ENCODE data around the gene SKP2. TPM values are rescaled to one million over a fixed set of nuclear protein-coding genes. Genes with fewer than 3 reads are reported as not detected.

SKP2 gene
- polyA plus RNA-seq, 4 donors: 1.4 to 73.0 (median 7.9) TPM

DNA sequence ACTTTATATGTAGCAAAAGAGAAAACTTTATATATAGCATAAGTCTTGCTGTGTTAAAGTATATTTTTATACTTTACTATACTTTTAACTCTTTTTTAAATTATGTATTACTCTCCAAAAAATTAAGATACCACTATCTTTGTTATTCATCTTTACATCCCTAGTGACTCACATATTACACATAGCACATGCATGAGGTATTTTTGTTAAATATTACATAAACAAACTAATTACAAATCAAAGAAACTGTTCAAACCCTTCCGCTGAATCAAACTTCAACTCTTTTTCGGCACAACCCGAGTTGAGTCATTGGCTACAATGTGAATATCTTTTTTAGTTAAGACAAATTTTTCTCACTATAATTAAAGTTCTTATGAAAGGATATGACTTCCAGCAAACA is 57.8 kb downstream of the SKP2 start:
- no peak overlapping the region for H3K4me3 ChIP-seq (ENCODE audit: low read depth in 1 of 3, low read length in 3 of 3)
- WGBS, 3 donors: 91 to 95% (median 92%) methylated on average over 3 of the region's 3 CpGs
- DNase-seq: no peak
- peaks cover 3 to 7% (median 7%) of the 10 kb centered on the region in 3 donors for H3K36me3 ChIP-seq (ENCODE audit: control insufficient read depth in 3 of 3, insufficient read depth in 2 of 3, low read depth in 1 of 3, low read length in 3 of 3)
- H3K27ac ChIP-seq (ENCODE audit: low read depth in 1 of 3, low read length in 2 of 3): no peak overlapping the region
- no peaks in the 10 kb centered on the region for H3K27me3 ChIP-seq (ENCODE audit: control insufficient read depth in 3 of 3, insufficient read depth in 3 of 3, low read length in 3 of 3)
- no peaks in the 10 kb centered on the region for H3K9me3 ChIP-seq (ENCODE audit: control insufficient read depth in 2 of 2, insufficient read depth in 1 of 2, low read depth in 1 of 2, low read length in 1 of 2)
- FAIRE-seq: no peak
- H3K4me1 ChIP-seq (ENCODE audit: control insufficient read depth in 3 of 3, insufficient read depth in 2 of 3, low read depth in 1 of 3, low read length in 2 of 3): no peaks in the 10 kb centered on the region

DNA sequence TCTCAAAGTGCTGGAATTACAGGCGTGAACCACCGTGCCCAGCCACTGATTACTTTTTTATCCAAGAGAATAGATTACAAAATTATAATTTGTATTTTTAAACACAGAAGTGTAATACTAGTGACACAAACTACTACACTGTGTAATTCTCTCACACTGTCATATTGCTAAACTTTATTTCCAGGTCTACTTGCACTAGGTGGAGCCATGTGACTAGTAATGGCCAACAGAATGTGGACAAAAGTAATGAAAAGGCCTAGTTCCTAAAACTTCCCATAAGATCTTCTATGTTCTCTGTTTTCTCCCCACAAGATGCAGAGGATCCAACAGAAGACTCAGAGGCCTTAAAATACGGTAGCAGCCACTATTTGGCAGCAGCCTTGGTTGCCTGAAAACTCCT is 62.5 kb downstream of the SKP2 start:
- FAIRE-seq (no peak), DNase-seq (no peak)
- H3K27me3 ChIP-seq (ENCODE audit: control insufficient read depth in 3 of 3, insufficient read depth in 3 of 3, low read length in 3 of 3): no peaks in the 10 kb centered on the region
- H3K36me3 ChIP-seq (ENCODE audit: control insufficient read depth in 3 of 3, insufficient read depth in 2 of 3, low read depth in 1 of 3, low read length in 3 of 3): peaks cover 0 to 8% (median 8%) of the 10 kb centered on the region in 3 donors
- H3K9me3 ChIP-seq (ENCODE audit: control insufficient read depth in 2 of 2, insufficient read depth in 1 of 2, low read depth in 1 of 2, low read length in 1 of 2): no peaks in the 10 kb centered on the region
- H3K27ac ChIP-seq (ENCODE audit: low read depth in 1 of 3, low read length in 2 of 3): no peak overlapping the region
- no peak overlapping the region for H3K4me3 ChIP-seq (ENCODE audit: low read depth in 1 of 3, low read length in 3 of 3)
- 89 to 92% (median 89%) methylated on average over 3 of the region's 3 CpGs for WGBS, 3 donors
- H3K4me1 ChIP-seq (ENCODE audit: control insufficient read depth in 3 of 3, insufficient read depth in 2 of 3, low read depth in 1 of 3, low read length in 2 of 3): no peaks in the 10 kb centered on the region

DNA sequence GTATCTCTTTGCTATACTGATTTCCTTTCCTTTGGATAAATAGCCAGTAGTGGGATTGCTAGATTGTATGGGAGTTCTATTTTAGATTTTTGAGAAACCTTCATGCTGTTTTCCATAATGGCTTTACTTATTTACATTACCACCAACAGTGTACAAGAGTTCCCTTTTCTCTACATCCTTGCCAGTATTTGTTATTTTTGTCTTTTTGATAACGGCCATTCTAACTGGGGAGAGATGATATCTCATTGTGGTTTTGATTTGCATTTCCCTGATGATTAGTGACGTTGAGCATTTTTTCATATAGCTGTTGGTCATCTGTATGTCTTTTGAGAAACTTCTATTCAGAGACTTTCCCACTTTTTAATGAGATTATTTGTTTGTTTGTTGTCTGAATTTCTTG is 64.0 kb downstream of the SKP2 start:
- DNase-seq (no peak), FAIRE-seq (no peak)
- Histone ChIP-seq H3K4me1 (ENCODE audit: control insufficient read depth in 3 of 3, insufficient read depth in 2 of 3, low read depth in 1 of 3, low read length in 2 of 3) (no peaks in the 10 kb centered on the region), H3K27ac (ENCODE audit: low read depth in 1 of 3, low read length in 2 of 3) (no peak overlapping the region), H3K4me3 (ENCODE audit: low read depth in 1 of 3, low read length in 3 of 3) (no peak overlapping the region), H3K36me3 (ENCODE audit: control insufficient read depth in 3 of 3, insufficient read depth in 2 of 3, low read depth in 1 of 3, low read length in 3 of 3) (peaks cover 0 to 11% (median 4%) of the 10 kb centered on the region in 3 donors), H3K9me3 (ENCODE audit: control insufficient read depth in 2 of 2, insufficient read depth in 1 of 2, low read depth in 1 of 2, low read length in 1 of 2) (no peaks in the 10 kb centered on the region), H3K27me3 (ENCODE audit: control insufficient read depth in 3 of 3, insufficient read depth in 3 of 3, low read length in 3 of 3) (no peaks in the 10 kb centered on the region)
- 76 to 94% (median 82%) methylated on average over 2 of the region's 2 CpGs for WGBS, 3 donors

DNA sequence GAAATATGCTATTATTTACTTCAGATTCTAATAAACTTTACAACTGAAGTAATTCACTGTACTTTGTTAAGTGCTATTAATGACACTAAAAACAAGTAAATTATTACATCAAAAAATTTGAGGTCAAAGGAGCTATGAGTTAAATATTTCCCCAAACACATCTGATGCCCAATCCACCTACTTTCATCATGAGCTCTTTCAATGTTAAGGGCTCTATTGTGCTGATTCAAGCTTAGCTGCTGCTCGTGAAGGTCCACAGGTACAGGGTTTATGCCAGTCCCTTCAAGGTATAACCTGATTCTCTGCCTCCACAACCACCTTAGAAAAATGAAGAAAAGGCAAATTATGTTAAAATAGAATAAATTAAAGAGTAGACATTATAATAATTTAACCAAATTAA is 65.7 kb downstream of the SKP2 start:
- peak in 1 of 2 donors; percentile 23 for DNase-seq
- H3K36me3 ChIP-seq (ENCODE audit: control insufficient read depth in 3 of 3, insufficient read depth in 2 of 3, low read depth in 1 of 3, low read length in 3 of 3): peaks cover 0 to 10% (median 7%) of the 10 kb centered on the region in 3 donors
- H3K4me3 ChIP-seq (ENCODE audit: low read depth in 1 of 3, low read length in 3 of 3): no peak overlapping the region
- no peak for FAIRE-seq
- no peak overlapping the region for H3K27ac ChIP-seq (ENCODE audit: low read depth in 1 of 3, low read length in 2 of 3)
- H3K4me1 ChIP-seq (ENCODE audit: control insufficient read depth in 3 of 3, insufficient read depth in 2 of 3, low read depth in 1 of 3, low read length in 2 of 3): no peaks in the 10 kb centered on the region
- H3K9me3 ChIP-seq (ENCODE audit: control insufficient read depth in 2 of 2, insufficient read depth in 1 of 2, low read depth in 1 of 2, low read length in 1 of 2): no peaks in the 10 kb centered on the region
- 31 to 79% (median 50%) methylated on average over 1 of the region's 1 CpG for WGBS, 3 donors
- no peaks in the 10 kb centered on the region for H3K27me3 ChIP-seq (ENCODE audit: control insufficient read depth in 3 of 3, insufficient read depth in 3 of 3, low read length in 3 of 3)

DNA sequence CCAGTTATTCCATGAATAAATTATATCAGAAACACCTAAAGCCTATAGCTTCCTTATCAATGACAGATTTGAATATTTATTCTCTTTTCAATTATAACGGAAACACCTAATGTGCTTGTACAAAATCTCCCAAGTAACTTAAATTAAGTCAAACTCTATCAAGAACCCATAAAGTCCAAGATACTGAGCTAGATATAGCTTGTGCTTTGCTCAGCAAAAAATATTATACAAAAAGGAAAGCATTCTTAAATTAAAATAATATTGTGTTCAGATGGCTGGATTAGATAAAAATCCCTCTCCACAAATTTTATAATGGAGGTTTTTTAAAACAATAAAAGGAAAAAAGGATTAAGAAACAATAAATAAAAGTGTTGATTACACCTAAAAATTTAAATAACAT is 66.1 kb downstream of the SKP2 start:
- no peaks in the 10 kb centered on the region for H3K9me3 ChIP-seq (ENCODE audit: control insufficient read depth in 2 of 2, insufficient read depth in 1 of 2, low read depth in 1 of 2, low read length in 1 of 2)
- DNase-seq (no peak), FAIRE-seq (peak; percentile 49)
- H3K27me3 ChIP-seq (ENCODE audit: control insufficient read depth in 3 of 3, insufficient read depth in 3 of 3, low read length in 3 of 3): no peaks in the 10 kb centered on the region
- no peak overlapping the region for H3K4me3 ChIP-seq (ENCODE audit: low read depth in 1 of 3, low read length in 3 of 3)
- WGBS, 3 donors: 88 to 100% (median 90%) methylated on average over 1 of the region's 1 CpG
- no peak overlapping the region for H3K27ac ChIP-seq (ENCODE audit: low read depth in 1 of 3, low read length in 2 of 3)
- H3K4me1 ChIP-seq (ENCODE audit: control insufficient read depth in 3 of 3, insufficient read depth in 2 of 3, low read depth in 1 of 3, low read length in 2 of 3): no peaks in the 10 kb centered on the region
- peaks cover 0 to 10% (median 7%) of the 10 kb centered on the region in 3 donors for H3K36me3 ChIP-seq (ENCODE audit: control insufficient read depth in 3 of 3, insufficient read depth in 2 of 3, low read depth in 1 of 3, low read length in 3 of 3)

DNA sequence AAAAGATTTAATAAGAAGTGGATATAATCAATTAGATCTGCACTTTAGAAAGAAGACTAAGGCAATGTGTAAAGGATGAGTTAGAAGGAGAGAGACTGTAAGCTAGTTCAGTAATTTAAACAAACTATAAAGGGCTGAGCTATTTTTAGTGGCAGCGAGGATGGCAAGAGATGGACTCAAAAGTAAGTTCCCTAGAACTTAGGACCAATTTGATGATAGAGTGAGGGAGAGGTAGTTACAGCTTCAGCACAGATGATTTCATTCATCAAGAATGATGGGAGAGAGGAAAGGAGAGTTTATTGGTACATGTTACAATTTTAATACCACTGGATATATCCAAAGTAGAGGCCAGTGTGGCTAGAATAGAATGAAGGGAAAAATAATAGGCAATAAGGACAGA is 70.7 kb downstream of the SKP2 start:
- Histone ChIP-seq H3K27me3 (ENCODE audit: control insufficient read depth in 3 of 3, insufficient read depth in 3 of 3, low read length in 3 of 3) (no peaks in the 10 kb centered on the region), H3K4me1 (ENCODE audit: control insufficient read depth in 3 of 3, insufficient read depth in 2 of 3, low read depth in 1 of 3, low read length in 2 of 3) (no peaks in the 10 kb centered on the region), H3K36me3 (ENCODE audit: control insufficient read depth in 3 of 3, insufficient read depth in 2 of 3, low read depth in 1 of 3, low read length in 3 of 3) (peaks cover 0 to 16% (median 4%) of the 10 kb centered on the region in 3 donors), H3K4me3 (ENCODE audit: low read depth in 1 of 3, low read length in 3 of 3) (no peak overlapping the region), H3K9me3 (ENCODE audit: control insufficient read depth in 2 of 2, insufficient read depth in 1 of 2, low read depth in 1 of 2, low read length in 1 of 2) (no peaks in the 10 kb centered on the region), H3K27ac (ENCODE audit: low read depth in 1 of 3, low read length in 2 of 3) (no peak overlapping the region)
- no peak for DNase-seq
- no peak for FAIRE-seq
- WGBS, 3 donors: 94 to 98% (median 97%) methylated on average over 1 of the region's 1 CpG

DNA sequence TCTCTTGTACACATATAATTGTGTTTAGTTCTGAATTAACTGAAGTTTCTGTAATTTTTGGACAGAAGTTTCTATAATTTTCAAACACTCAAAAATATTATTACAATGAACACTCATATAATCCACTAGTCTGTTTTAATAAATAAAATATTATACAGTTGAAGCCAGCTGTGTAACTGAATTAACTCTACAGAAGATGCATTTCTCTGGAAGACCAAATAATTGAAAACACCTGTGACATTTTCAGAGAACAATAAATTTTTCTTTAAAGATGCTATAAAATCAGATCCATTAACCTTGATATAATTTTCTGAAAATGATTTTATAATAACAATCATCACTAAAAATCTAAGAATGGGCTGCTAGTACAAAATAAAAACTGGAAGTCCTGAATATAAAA is 75.1 kb downstream of the SKP2 start:
- FAIRE-seq (no peak), DNase-seq (no peak)
- Histone ChIP-seq H3K36me3 (ENCODE audit: control insufficient read depth in 3 of 3, insufficient read depth in 2 of 3, low read depth in 1 of 3, low read length in 3 of 3) (peaks cover 0 to 5% (median 4%) of the 10 kb centered on the region in 3 donors), H3K4me1 (ENCODE audit: control insufficient read depth in 3 of 3, insufficient read depth in 2 of 3, low read depth in 1 of 3, low read length in 2 of 3) (no peaks in the 10 kb centered on the region), H3K4me3 (ENCODE audit: low read depth in 1 of 3, low read length in 3 of 3) (no peak overlapping the region), H3K27ac (ENCODE audit: low read depth in 1 of 3, low read length in 2 of 3) (no peak overlapping the region), H3K9me3 (ENCODE audit: control insufficient read depth in 2 of 2, insufficient read depth in 1 of 2, low read depth in 1 of 2, low read length in 1 of 2) (no peaks in the 10 kb centered on the region), H3K27me3 (ENCODE audit: control insufficient read depth in 3 of 3, insufficient read depth in 3 of 3, low read length in 3 of 3) (no peaks in the 10 kb centered on the region)

DNA sequence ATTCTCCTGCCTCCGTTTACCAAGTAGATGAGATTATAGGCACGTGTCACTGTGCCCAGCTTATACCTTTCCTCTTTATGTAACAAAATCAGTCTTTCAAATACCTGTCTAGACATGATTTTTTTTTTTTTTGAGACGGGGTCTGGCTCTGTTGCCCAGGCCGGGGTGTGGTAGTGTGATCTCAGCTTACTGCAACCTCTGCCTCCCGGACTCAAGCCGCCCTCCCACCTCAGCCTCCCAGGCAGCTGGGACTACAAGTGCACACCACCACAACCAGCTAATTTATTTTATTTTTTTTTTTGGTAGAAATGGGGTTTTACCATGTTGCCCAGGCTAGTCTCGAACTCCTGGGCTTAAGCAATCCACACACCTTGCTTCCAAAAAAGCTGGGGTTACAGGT is 76.6 kb downstream of the SKP2 start:
- Histone ChIP-seq H3K27ac (ENCODE audit: low read depth in 1 of 3, low read length in 2 of 3) (no peak overlapping the region), H3K4me1 (ENCODE audit: control insufficient read depth in 3 of 3, insufficient read depth in 2 of 3, low read depth in 1 of 3, low read length in 2 of 3) (no peaks in the 10 kb centered on the region), H3K9me3 (ENCODE audit: control insufficient read depth in 2 of 2, insufficient read depth in 1 of 2, low read depth in 1 of 2, low read length in 1 of 2) (no peaks in the 10 kb centered on the region), H3K36me3 (ENCODE audit: control insufficient read depth in 3 of 3, insufficient read depth in 2 of 3, low read depth in 1 of 3, low read length in 3 of 3) (peaks cover 0 to 5% (median 0%) of the 10 kb centered on the region in 3 donors), H3K27me3 (ENCODE audit: control insufficient read depth in 3 of 3, insufficient read depth in 3 of 3, low read length in 3 of 3) (no peaks in the 10 kb centered on the region), H3K4me3 (ENCODE audit: low read depth in 1 of 3, low read length in 3 of 3) (no peak overlapping the region)
- WGBS, 3 donors: 94 to 97% (median 95%) methylated on average over 7 of the region's 7 CpGs
- FAIRE-seq: no peak
- no peak for DNase-seq

DNA sequence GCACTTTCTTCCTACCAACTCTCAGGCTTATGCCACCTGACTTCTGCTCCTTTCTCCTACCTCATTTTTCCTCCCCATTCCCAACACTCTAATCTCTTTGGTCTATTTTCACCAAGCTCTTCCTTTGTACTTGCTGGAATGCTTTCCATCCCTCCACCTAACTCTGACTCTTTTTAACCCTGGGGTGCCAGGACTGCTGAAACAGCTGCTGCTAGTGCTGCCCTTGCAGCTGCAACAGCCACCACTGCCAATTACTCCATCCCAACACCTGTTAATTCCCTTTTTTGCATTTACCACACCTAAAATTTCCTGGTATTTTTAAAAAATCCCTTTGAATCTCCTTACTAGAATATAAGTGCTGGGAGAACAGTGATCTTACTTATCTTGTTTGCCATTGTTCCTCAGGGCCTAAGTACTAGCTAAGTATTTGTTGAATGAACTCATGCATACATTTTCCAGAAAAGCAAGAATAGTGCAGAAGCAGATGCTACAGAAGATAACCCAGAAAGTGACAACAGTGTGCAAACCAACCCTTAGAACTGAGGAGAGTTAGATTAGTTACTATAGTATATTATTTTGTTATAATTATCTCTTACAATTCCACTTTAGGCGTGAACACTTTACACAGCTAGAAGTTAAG is 78.4 kb downstream of the SKP2 start:
- Histone ChIP-seq H3K27ac (ENCODE audit: low read depth in 1 of 3, low read length in 2 of 3) (no peak overlapping the region), H3K9me3 (ENCODE audit: control insufficient read depth in 2 of 2, insufficient read depth in 1 of 2, low read depth in 1 of 2, low read length in 1 of 2) (no peaks in the 10 kb centered on the region), H3K36me3 (ENCODE audit: control insufficient read depth in 3 of 3, insufficient read depth in 2 of 3, low read depth in 1 of 3, low read length in 3 of 3) (no peaks in the 10 kb centered on the region), H3K4me3 (ENCODE audit: low read depth in 1 of 3, low read length in 3 of 3) (no peak overlapping the region), H3K4me1 (ENCODE audit: control insufficient read depth in 3 of 3, insufficient read depth in 2 of 3, low read depth in 1 of 3, low read length in 2 of 3) (no peaks in the 10 kb centered on the region), H3K27me3 (ENCODE audit: control insufficient read depth in 3 of 3, insufficient read depth in 3 of 3, low read length in 3 of 3) (no peaks in the 10 kb centered on the region)
- 85 to 94% (median 92%) methylated on average over 1 of the region's 1 CpG for WGBS, 3 donors
- FAIRE-seq (no peak), DNase-seq (no peak)

Measured in small intestine (tissue), 7 donors.